MCF 10A (cell line): ENCODE results near the gene CSPG4. TPM values are rescaled to one million over a fixed set of nuclear protein-coding genes. Genes with fewer than 3 reads are reported as not detected.
"Not testable (repeated sequence)": the region's sequence is repeated elsewhere in the genome, so short reads cannot be mapped to it uniquely, and the experiment has no call there.

Experiments
- BruUV-seq: library from RNA; stranded (reverse); fragments of 400-500 nt; replicated peaks from 2 replicates; lab custom pipeline; 2021; lab: Mats Ljungman, UMichigan
- CTCF ChIA-PET: fragments of 300-600 bp; sonication (Branson Sonifier 250); formaldehyde crosslinking; extraction: SDS; loops from one replicate; lab custom pipeline; 2021; ENCODE audit warnings: antibody characterized with exemption, inconsistent platforms; lab: Yijun Ruan, JAX
- POLR2A ChIA-PET: fragments of 300-600, 350-650 bp; sonication (Branson Sonifier 250); formaldehyde crosslinking; extraction: SDS; loops from one replicate; lab custom pipeline; 2020; ENCODE audit warnings: antibody characterized with exemption, inconsistent platforms; lab: Yijun Ruan, JAX
- DNase-seq: peaks from one replicate; pipeline ENCODE4 v3.0.0-alpha.2; 2018; ENCODE audit not compliant: unreplicated experiment
- H3K27ac Mint-ChIP-seq: one replicate; pipeline ENCODE4 v1.8.0; 2022; ENCODE audit warnings: mild to moderate bottlenecking, low read depth, mixed read lengths; ENCODE audit not compliant: unreplicated experiment
- H3K27me3 Mint-ChIP-seq: one replicate; pipeline ENCODE4 v1.8.0; 2022; ENCODE audit warnings: mixed read lengths; ENCODE audit not compliant: insufficient read depth, unreplicated experiment
- H3K36me3 Mint-ChIP-seq: one replicate; pipeline ENCODE4 v1.8.0; 2022; ENCODE audit warnings: mild to moderate bottlenecking, moderate library complexity, mixed read lengths; ENCODE audit not compliant: insufficient read depth, unreplicated experiment
- H3K4me1 Mint-ChIP-seq: one replicate; pipeline ENCODE4 v1.8.0; 2022; ENCODE audit warnings: mixed read lengths; ENCODE audit not compliant: insufficient read depth, unreplicated experiment
- H3K4me3 Mint-ChIP-seq: one replicate; pipeline ENCODE4 v1.8.0; 2022; ENCODE audit warnings: mild to moderate bottlenecking, moderate library complexity, mixed read lengths; ENCODE audit not compliant: unreplicated experiment
- H3K9me3 Mint-ChIP-seq: one replicate; pipeline ENCODE4 v1.8.0; 2022; ENCODE audit warnings: mixed read lengths; ENCODE audit not compliant: unreplicated experiment
- intact Hi-C: fragments of 100-400 bp; cut with micrococcal nuclease; formaldehyde crosslinking; loops from 2 replicates; pipeline ENCODE4 v1.14.1; 2022
- total RNA-seq: library from RNA; stranded (reverse); gene quantifications from 2 replicates; pipeline ENCODE4 v1.2.3, GENCODE V29; 2022
- TF ChIP-seq, protein P1 (sequence below): fragments of 200-600 bp; IDR thresholded peaks from one replicate; pipeline ENCODE4 v1.8.0; 2022; ENCODE audit warnings: antibody characterized with exemption, mild to moderate bottlenecking; ENCODE audit not compliant: unreplicated experiment

The CSPG4 gene
- total RNA-seq, 1 experiment from 2014 or later = 0.21 TPM

DNA sequence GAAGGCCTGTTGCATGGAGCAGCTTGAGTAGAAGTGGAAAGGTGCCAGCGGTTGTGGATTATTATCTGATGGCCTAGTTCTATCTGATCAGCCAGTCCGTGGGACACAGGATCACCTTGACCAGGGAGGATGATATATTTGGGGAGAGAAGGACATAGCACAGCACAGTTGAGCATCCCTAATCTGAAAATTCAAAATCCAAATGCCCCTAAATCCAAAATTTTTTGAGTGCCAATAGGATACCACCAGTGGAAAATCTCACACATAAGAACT, 6.0 kb downstream of the CSPG4 start:
- TF ChIP-seq, protein P1, sequence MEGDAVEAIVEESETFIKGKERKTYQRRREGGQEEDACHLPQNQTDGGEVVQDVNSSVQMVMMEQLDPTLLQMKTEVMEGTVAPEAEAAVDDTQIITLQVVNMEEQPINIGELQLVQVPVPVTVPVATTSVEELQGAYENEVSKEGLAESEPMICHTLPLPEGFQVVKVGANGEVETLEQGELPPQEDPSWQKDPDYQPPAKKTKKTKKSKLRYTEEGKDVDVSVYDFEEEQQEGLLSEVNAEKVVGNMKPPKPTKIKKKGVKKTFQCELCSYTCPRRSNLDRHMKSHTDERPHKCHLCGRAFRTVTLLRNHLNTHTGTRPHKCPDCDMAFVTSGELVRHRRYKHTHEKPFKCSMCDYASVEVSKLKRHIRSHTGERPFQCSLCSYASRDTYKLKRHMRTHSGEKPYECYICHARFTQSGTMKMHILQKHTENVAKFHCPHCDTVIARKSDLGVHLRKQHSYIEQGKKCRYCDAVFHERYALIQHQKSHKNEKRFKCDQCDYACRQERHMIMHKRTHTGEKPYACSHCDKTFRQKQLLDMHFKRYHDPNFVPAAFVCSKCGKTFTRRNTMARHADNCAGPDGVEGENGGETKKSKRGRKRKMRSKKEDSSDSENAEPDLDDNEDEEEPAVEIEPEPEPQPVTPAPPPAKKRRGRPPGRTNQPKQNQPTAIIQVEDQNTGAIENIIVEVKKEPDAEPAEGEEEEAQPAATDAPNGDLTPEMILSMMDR = no peak
- ChIA-PET CTCF (no interaction called here), POLR2A (no interaction called here)
- Mint-ChIP-seq H3K4me1 (peaks cover 15% of the 10 kb centered on the region), H3K4me3 (no peak overlapping the region), H3K27me3 (no peaks in the 10 kb centered on the region), H3K27ac (no peak overlapping the region), H3K36me3 (peaks cover 4% of the 10 kb centered on the region), H3K9me3 (no peaks in the 10 kb centered on the region)
- BruUV-seq = no TSS peak
- intact Hi-C loops = no loop called here
- no peak for DNase-seq

DNA sequence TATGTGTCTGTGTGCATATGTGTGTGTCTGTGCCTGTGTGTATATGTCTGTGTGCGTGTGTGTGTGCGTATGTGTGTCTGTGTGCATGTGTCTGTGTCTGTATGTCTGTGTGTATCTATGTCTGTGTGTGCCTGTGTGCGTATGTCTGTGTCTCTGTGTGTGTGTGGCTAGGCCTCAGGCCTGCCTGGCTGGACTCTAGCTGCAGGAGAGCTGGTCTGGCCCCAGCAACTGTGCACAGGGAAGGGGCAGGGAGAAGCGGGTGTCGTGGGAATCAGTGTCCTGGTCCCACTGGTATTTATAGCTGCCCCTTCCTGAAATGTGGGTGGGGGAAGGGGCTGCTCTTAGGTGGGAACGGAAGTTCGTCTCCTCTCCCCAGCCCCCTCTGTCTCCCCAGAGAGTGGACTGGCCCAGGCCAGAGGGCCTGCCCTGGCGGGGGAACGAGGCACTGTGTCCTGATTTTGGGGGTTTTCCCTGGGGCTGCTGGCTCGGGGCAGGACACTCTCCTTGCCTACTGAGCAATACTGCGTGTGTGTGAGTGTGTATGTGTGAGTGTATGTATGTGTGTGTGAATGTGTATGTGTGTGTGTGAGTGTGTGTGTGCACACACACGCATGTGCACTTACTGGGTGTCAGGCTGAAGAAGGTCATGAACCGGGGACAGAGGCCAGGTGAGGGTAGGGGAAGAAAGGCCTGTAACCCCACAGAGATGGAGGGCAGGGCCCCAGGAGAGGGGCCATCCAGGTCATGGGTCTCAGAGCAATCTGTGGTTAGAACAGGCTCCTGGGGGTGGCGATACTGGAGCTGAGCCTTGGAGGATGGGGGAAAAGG, 6.6 kb downstream of the CSPG4 start:
- intact Hi-C loops = no loop called here
- no peak overlapping the region for H3K27ac Mint-ChIP-seq
- no peaks in the 10 kb centered on the region for H3K9me3 Mint-ChIP-seq
- H3K27me3 Mint-ChIP-seq = no peaks in the 10 kb centered on the region
- BruUV-seq = no TSS peak
- H3K36me3 Mint-ChIP-seq = peaks cover 4% of the 10 kb centered on the region
- no peak overlapping the region for H3K4me3 Mint-ChIP-seq
- ChIA-PET POLR2A (no interaction called here), CTCF (interaction anchor here (1.2 kb wide), 1 partner anchor 8 kb away, joined by 3 read pairs; no protein-coding TSS in a partner anchor)
- TF ChIP-seq, protein P1 = no peak
- peaks cover 16% of the 10 kb centered on the region for H3K4me1 Mint-ChIP-seq
- DNase-seq = no peak

DNA sequence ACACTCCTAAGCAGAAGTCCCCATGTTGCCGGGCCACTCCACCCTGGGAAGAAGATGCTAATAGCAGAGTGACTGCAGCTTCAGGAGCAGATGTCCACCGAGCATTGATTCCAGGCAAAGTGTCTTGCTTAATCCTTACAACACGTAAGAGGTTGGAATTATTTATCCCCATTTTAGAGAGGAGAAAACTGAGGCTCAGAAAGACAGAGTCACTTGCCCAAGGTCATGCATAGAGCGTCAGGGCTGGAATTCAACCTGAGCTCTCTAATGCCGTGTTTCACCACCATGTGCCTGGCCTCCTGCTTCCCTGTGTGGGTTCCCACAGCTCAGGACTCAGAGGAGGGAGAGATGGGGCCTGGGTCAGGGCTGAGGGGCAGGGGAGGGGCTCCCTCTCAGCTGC, 7.3 kb downstream of the CSPG4 start:
- not testable (repeated sequence) for H3K36me3 Mint-ChIP-seq, H3K4me3 Mint-ChIP-seq

DNA sequence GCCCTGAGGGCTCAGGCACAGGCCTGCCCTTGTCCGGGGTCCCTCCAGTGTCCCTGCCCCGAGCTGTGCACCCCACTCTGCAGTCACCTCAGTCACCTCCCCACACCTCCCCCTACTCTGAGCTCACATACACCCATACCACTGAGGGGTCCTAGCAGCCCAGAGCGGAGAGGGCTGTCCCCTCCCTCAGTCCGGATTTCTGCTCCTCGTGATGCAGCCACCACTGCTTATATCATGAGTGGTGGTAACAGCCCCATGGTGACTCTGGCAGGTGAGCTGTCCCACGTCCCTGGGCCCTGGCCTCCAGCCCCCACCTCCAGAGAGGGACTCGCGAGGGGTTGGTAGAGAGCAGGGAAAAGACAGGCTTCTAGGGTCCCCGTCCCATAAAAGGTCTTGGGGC, 8.0 kb downstream of the CSPG4 start:
- Mint-ChIP-seq H3K36me3 (peaks cover 4% of the 10 kb centered on the region), H3K4me3 (no peak overlapping the region), H3K27me3 (no peaks in the 10 kb centered on the region), H3K27ac (no peak overlapping the region), H3K4me1 (peaks cover 25% of the 10 kb centered on the region), H3K9me3 (no peaks in the 10 kb centered on the region)
- intact Hi-C loops = no loop called here
- TF ChIP-seq, protein P1 = no peak
- ChIA-PET POLR2A (no interaction called here), CTCF (no interaction called here)
- no peak for DNase-seq
- BruUV-seq = no TSS peak

More for the DNA sequence above, 7.3 kb downstream of the CSPG4 start:
- H3K27ac Mint-ChIP-seq, H3K9me3 Mint-ChIP-seq, DNase-seq, POLR2A ChIA-PET, intact Hi-C loops, BruUV-seq, H3K27me3 Mint-ChIP-seq: not testable (repeated sequence)
- H3K4me1 Mint-ChIP-seq = peaks cover 23% of the 10 kb centered on the region
- CTCF ChIA-PET = interaction anchor here (1.2 kb wide), 1 partner anchor 8 kb away, joined by 3 read pairs; no protein-coding TSS in a partner anchor
